Measurements from ENCODE around the gene PPP4R4. TPM values are rescaled to one million over a fixed set of nuclear protein-coding genes. Genes with fewer than 3 reads are reported as not detected.

PPP4R4 gene
- total and polyA plus RNA-seq, 2 donors from 2014 or later = 0.47 TPM; not detected in 1

DNA sequence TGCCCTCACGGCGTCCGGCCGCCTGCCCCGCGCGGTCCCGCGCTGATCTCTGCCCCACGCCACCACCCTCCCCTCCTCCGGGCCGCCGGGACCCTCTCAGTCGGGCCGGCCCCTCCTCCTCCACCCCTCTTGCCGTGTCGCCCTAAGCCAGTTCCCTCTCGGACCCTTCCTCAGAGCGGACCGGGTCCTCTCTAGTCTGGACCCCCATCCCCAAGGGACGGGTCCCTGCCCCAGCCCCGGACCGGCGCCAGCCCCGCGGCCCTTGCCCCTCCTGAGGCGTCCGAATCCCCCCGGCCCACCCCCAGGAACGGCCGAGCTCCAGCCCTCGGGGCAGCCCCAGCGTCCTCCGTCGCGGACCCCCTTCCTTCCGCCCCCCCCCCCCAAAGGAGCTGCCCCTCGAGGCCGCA, 485 bp downstream of the PPP4R4 start:
- Histone ChIP-seq H3K27me3 (ENCODE audit: control insufficient read depth, insufficient read depth, low read length) (peaks cover 39% of the 10 kb centered on the region), H3K4me3 (ENCODE audit: low read length in 3 of 3) (peak overlapping the region in 1 of 3 donors; percentile 42), H3K9ac (ENCODE audit: low read length in 3 of 3) (no peak overlapping the region), H3K9me3 (ENCODE audit: control insufficient read depth in 2 of 3, insufficient read depth in 1 of 3, low read length in 3 of 3) (no peaks in the 10 kb centered on the region), H3K4me1 (ENCODE audit: control insufficient read depth in 2 of 3, insufficient read depth in 2 of 3, low read depth in 1 of 3, low read length in 3 of 3) (no peaks in the 10 kb centered on the region), H3K36me3 (ENCODE audit: control insufficient read depth in 2 of 3, insufficient read depth in 3 of 3, low read length in 3 of 3) (no peaks in the 10 kb centered on the region), H3K27ac (ENCODE audit: low read depth in 2 of 2, low read length in 2 of 2) (no peak overlapping the region)
- intact Hi-C loops (cut with DNase I) = no loop called here
- TF ChIP-seq, protein P1, sequence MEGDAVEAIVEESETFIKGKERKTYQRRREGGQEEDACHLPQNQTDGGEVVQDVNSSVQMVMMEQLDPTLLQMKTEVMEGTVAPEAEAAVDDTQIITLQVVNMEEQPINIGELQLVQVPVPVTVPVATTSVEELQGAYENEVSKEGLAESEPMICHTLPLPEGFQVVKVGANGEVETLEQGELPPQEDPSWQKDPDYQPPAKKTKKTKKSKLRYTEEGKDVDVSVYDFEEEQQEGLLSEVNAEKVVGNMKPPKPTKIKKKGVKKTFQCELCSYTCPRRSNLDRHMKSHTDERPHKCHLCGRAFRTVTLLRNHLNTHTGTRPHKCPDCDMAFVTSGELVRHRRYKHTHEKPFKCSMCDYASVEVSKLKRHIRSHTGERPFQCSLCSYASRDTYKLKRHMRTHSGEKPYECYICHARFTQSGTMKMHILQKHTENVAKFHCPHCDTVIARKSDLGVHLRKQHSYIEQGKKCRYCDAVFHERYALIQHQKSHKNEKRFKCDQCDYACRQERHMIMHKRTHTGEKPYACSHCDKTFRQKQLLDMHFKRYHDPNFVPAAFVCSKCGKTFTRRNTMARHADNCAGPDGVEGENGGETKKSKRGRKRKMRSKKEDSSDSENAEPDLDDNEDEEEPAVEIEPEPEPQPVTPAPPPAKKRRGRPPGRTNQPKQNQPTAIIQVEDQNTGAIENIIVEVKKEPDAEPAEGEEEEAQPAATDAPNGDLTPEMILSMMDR (IDR thresholded peaks at IDR 0.05; ENCODE audit: borderline replicate concordance, extremely low read depth, insufficient read depth) = no peak
- DNase-seq = peak in 1 of 5 donors; percentile 88
- no peak for FAIRE-seq

DNA sequence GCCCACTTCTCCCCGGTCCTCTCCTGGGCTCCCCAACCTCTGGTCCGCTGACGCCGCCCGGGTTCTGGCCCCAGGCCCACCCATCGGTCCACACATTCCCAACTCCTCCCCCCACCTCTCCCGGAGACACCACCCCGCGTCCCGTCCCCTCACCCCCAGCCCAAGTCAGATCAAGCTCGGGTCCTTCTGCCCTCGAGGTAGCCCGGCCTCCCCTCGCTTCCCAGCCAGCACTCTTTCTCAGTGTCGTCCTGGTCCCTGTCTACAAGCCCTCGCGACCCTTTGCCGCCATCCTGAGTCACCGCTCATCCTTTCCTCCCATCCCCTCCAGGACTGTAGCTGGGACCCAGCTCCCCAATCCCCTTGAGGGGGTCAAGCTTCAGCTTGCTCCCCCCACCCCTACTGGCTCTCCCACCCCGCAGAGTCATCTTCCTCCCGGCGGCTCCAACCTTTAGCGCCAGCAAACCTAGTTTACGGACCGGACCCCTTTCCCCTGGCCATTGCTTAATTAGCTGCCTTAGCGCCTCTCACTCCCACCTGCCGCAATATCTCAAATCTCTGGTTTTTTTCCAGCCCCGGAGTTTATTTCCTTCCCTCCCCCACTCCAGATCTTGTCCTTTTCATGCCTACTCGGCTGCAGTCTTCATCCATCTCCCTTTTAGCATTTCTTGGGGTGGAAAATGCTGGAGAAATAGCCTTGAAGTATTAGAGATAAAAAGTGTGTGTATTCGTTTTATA, 1.1 kb downstream of the PPP4R4 start:
- H3K27me3 ChIP-seq (ENCODE audit: control insufficient read depth, insufficient read depth, low read length) = peaks cover 39% of the 10 kb centered on the region
- FAIRE-seq (no peak), DNase-seq (peak in 4 of 5 donors; percentile 16 to 79 (median 49))
- no peaks in the 10 kb centered on the region for H3K36me3 ChIP-seq (ENCODE audit: control insufficient read depth in 2 of 3, insufficient read depth in 3 of 3, low read length in 3 of 3)
- H3K4me3 ChIP-seq (ENCODE audit: low read length in 3 of 3) = no peak overlapping the region
- H3K27ac ChIP-seq (ENCODE audit: low read depth in 2 of 2, low read length in 2 of 2) = no peak overlapping the region
- H3K9ac ChIP-seq (ENCODE audit: low read length in 3 of 3) = no peak overlapping the region
- TF ChIP-seq, protein P1 (IDR thresholded peaks at IDR 0.05; ENCODE audit: borderline replicate concordance, extremely low read depth, insufficient read depth) = no peak
- no peaks in the 10 kb centered on the region for H3K4me1 ChIP-seq (ENCODE audit: control insufficient read depth in 2 of 3, insufficient read depth in 2 of 3, low read depth in 1 of 3, low read length in 3 of 3)
- intact Hi-C loops (cut with DNase I) = no loop called here
- no peaks in the 10 kb centered on the region for H3K9me3 ChIP-seq (ENCODE audit: control insufficient read depth in 2 of 3, insufficient read depth in 1 of 3, low read length in 3 of 3)

DNA sequence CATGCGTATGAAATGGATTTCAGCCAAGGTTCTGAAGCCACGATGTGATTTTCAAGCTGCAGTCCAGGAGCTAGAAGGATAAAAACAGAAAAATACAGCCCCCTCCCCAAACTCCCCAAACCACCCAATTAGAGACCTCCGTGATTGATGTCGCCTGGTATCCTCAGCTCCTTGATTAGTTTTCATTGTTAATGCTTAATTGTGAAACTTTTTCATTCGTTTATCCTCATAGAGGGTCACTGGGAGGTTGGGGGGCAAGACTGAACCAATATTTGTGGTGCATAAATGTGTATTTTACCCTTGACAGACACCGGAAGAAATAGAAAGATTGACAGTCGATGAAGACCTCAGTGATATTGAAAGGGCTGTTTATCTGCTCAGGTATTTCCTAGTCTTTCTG, 1.6 kb downstream of the PPP4R4 start:
- intact Hi-C loops (cut with DNase I) = no loop called here
- DNase-seq (no peak), FAIRE-seq (no peak)
- Histone ChIP-seq H3K9ac (ENCODE audit: low read length in 3 of 3) (no peak overlapping the region), H3K4me3 (ENCODE audit: low read length in 3 of 3) (no peak overlapping the region), H3K9me3 (ENCODE audit: control insufficient read depth in 2 of 3, insufficient read depth in 1 of 3, low read length in 3 of 3) (no peaks in the 10 kb centered on the region), H3K36me3 (ENCODE audit: control insufficient read depth in 2 of 3, insufficient read depth in 3 of 3, low read length in 3 of 3) (no peaks in the 10 kb centered on the region), H3K4me1 (ENCODE audit: control insufficient read depth in 2 of 3, insufficient read depth in 2 of 3, low read depth in 1 of 3, low read length in 3 of 3) (no peaks in the 10 kb centered on the region), H3K27me3 (ENCODE audit: control insufficient read depth, insufficient read depth, low read length) (peaks cover 39% of the 10 kb centered on the region), H3K27ac (ENCODE audit: low read depth in 2 of 2, low read length in 2 of 2) (no peak overlapping the region)
- TF ChIP-seq, protein P1 (IDR thresholded peaks at IDR 0.05; ENCODE audit: borderline replicate concordance, extremely low read depth, insufficient read depth) = no peak
